Measurements from ENCODE around the gene COBL. TPM values are rescaled to one million over a fixed set of nuclear protein-coding genes. Genes with fewer than 3 reads are reported as not detected.

COBL gene
- total and polyA plus RNA-seq, 2 of the 4 experiments (the other 2 are of a cell fraction) = under 0.01 TPM; not detected in 1

DNA sequence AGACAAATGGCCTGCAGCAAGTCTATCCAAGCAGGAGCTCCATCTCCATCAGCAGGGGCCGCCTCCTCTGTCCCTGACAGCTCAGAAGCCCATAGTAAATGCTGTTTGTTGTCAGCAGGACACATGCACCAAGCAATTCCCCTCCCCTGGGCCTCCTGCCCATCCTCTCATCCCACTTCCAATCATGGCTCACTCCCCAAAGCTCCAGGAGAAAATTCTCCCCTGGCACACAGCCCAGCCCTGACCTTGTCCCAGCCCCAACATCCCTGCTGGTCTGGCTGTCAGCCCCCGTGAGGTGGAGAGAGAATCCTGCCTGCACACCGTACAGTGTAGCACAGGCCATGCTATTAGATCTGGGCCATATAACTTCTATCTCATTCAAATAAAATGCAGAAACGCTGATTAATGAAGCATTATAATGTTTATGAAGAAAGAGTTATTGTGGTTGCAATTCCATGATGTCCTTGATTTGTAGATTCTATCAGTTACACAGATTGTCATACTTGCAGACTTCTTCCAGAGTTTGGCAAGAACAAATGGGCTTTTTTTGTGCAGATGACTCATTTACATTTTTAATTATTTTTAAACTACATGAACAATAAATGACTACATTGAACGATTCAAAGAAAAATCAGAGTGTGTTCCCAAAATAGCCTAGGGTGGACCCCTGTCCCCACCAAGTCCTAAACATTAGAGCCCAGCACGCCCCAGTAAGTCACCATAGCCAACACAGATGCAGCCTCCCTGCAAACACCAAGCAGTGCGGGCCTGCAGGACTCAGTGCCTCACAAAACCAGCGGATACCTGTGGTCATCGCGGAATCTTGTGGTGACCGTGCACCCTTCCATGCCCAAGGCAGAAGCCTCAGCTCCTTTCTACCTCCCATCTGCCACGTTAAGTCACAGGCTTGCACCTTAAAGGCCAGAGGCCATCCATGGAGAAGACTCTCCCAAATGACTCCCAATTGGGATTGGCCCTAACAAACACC lies 70.1 kb downstream of the COBL start (continued):
- TF ChIP-seq CEBPB (IDR thresholded peaks at IDR 0.05; ENCODE audit: low read depth, low read length) = no peak

DNA sequence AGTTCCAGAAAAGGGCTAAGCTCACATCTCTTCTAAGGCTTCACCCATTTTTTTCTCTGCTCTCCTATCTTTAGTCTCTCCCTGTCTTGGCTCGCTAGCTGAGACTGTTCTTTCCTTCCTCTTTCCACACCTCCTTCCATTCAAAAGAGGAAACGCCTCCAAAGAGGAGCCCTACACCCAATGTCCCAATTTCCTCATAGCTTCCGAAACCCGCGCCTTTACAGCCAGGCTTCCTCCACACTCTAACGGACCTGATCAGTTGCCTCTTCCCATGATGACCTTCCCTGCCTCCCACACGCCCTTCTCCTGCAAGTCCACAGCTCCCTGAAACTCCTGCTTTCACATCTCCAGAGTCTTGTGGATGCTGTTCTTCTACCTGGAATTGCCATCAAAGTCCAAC lies 71.7 kb downstream of the COBL start:
- Histone ChIP-seq H3K36me3 (ENCODE audit: control insufficient read depth, insufficient read depth, low read length) (no peaks in the 10 kb centered on the region), H2AK9ac (replicated peaks; ENCODE audit: low read depth, low read length, poor library complexity) (no peak overlapping the region), H2BK20ac (ENCODE audit: low read depth, low read length) (no peak overlapping the region), H4K5ac (ENCODE audit: low read depth, low read length) (no peak overlapping the region), H3K27me3 (ENCODE audit: control insufficient read depth, insufficient read depth, low read length) (no peaks in the 10 kb centered on the region), H2BK5ac (ENCODE audit: low read depth, low read length, poor library complexity, severe bottlenecking) (no peak overlapping the region), H3K14ac (replicated peaks; ENCODE audit: low read depth, low read length) (no peak overlapping the region), H2AK5ac (ENCODE audit: low read depth, low read length) (no peak overlapping the region), H3K18ac (ENCODE audit: low read depth, low read length) (no peak overlapping the region), H3K4ac (ENCODE audit: low read depth, low read length) (no peak overlapping the region), H3K4me3 (ENCODE audit: insufficient read depth, low read depth, low read length) (no peak overlapping the region), H3K9me3 (ENCODE audit: control insufficient read depth, insufficient read depth, low read length) (no peaks in the 10 kb centered on the region), H2BK120ac (ENCODE audit: low read depth, low read length) (no peak overlapping the region), H3K56ac (ENCODE audit: extremely low read depth, insufficient read depth, low read length) (no peak overlapping the region), H3K79me1 (ENCODE audit: low read depth in 1 of 2, low read length in 2 of 2) (no peaks in the 10 kb centered on the region), H2BK15ac (ENCODE audit: low read depth, low read length) (no peak overlapping the region), H3K9me1 (ENCODE audit: insufficient read depth, low read length) (no peaks in the 10 kb centered on the region), H3K27ac (ENCODE audit: insufficient read depth, low read length) (no peak overlapping the region), H4K8ac (ENCODE audit: low read depth in 2 of 2, low read length in 2 of 2) (no peak overlapping the region), H3K9ac (ENCODE audit: low read depth, low read length) (no peak overlapping the region), H3K4me2 (ENCODE audit: low read depth, low read length) (no peak overlapping the region), H2AFZ (replicated peaks; ENCODE audit: low read length, poor library complexity) (no peak overlapping the region), H3K23ac (ENCODE audit: low read depth, low read length) (no peak overlapping the region), H3K4me1 (ENCODE audit: control insufficient read depth, insufficient read depth, low read length) (no peaks in the 10 kb centered on the region), H4K20me1 (ENCODE audit: insufficient read depth, low read length) (no peaks in the 10 kb centered on the region), H4K91ac (ENCODE audit: insufficient read depth, low read depth, low read length) (no peak overlapping the region)
- TF ChIP-seq FOS (IDR thresholded peaks at IDR 0.05; ENCODE audit: low read depth, low read length) (no peak), MAZ (IDR thresholded peaks at IDR 0.05; ENCODE audit: borderline replicate concordance, low read depth, low read length) (no peak), RCOR1 (IDR thresholded peaks at IDR 0.05; ENCODE audit: insufficient replicate concordance, low read length) (no peak), NFE2L2 (IDR thresholded peaks at IDR 0.05; ENCODE audit: low read depth, low read length) (no peak), RFX5 (IDR thresholded peaks at IDR 0.05; ENCODE audit: low read depth, low read length) (no peak), BHLHE40 (IDR thresholded peaks at IDR 0.05; ENCODE audit: low read depth, low read length) (no peak), MAFK (IDR thresholded peaks at IDR 0.05; ENCODE audit: low read depth, low read length) (no peak), POLR2A (IDR thresholded peaks at IDR 0.05; ENCODE audit: low read depth, low read length) (no peak), CHD1 (IDR thresholded peaks at IDR 0.05; ENCODE audit: low read depth, low read length) (no peak)
- TF ChIP-seq, protein P1, sequence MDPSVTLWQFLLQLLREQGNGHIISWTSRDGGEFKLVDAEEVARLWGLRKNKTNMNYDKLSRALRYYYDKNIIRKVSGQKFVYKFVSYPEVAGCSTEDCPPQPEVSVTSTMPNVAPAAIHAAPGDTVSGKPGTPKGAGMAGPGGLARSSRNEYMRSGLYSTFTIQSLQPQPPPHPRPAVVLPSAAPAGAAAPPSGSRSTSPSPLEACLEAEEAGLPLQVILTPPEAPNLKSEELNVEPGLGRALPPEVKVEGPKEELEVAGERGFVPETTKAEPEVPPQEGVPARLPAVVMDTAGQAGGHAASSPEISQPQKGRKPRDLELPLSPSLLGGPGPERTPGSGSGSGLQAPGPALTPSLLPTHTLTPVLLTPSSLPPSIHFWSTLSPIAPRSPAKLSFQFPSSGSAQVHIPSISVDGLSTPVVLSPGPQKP (IDR thresholded peaks at IDR 0.05; ENCODE audit: borderline replicate concordance, low read depth, low read length) = no peak
- TF ChIP-seq, protein P2, sequence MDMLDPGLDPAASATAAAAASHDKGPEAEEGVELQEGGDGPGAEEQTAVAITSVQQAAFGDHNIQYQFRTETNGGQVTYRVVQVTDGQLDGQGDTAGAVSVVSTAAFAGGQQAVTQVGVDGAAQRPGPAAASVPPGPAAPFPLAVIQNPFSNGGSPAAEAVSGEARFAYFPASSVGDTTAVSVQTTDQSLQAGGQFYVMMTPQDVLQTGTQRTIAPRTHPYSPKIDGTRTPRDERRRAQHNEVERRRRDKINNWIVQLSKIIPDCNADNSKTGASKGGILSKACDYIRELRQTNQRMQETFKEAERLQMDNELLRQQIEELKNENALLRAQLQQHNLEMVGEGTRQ (IDR thresholded peaks at IDR 0.05; ENCODE audit: low read depth, low read length) = no peak
- TF ChIP-seq, protein P3, sequence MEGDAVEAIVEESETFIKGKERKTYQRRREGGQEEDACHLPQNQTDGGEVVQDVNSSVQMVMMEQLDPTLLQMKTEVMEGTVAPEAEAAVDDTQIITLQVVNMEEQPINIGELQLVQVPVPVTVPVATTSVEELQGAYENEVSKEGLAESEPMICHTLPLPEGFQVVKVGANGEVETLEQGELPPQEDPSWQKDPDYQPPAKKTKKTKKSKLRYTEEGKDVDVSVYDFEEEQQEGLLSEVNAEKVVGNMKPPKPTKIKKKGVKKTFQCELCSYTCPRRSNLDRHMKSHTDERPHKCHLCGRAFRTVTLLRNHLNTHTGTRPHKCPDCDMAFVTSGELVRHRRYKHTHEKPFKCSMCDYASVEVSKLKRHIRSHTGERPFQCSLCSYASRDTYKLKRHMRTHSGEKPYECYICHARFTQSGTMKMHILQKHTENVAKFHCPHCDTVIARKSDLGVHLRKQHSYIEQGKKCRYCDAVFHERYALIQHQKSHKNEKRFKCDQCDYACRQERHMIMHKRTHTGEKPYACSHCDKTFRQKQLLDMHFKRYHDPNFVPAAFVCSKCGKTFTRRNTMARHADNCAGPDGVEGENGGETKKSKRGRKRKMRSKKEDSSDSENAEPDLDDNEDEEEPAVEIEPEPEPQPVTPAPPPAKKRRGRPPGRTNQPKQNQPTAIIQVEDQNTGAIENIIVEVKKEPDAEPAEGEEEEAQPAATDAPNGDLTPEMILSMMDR (conservative IDR thresholded peaks at IDR 0.05; ENCODE audit: low read depth, low read length) = no peak
- WGBS, 2 experiments (ENCODE audit: extremely low coverage in 2 of 2, insufficient read length in 1 of 2) = 35% methylated on average over 4 of the region's 7 CpGs; no CpG with 5 or more reads in 1 of the 2 experiments
- ChIA-PET CTCF (no interaction called here), POLR2A (ENCODE audit: unreplicated experiment) (no interaction called here)
- in situ Hi-C loops (cut with MboI; ENCODE audit: low sequenced_read_pairs) (no loop called here), dilution Hi-C loops (cut with HindIII; ENCODE audit: low sequenced_read_pairs, unreplicated experiment) (no loop called here), intact Hi-C loops (cut with micrococcal nuclease) (no loop called here)
- ATAC-seq (ENCODE audit: low read depth) (no peak), DNase-seq (no peak)
- no TSS peak for BruUV-seq (replicated peaks)

All from IMR-90 (cell line).